ENCODE measurements around the gene ARHGAP29.
"Not testable (repeated sequence)": the region's sequence is repeated elsewhere in the genome, so short reads cannot be mapped to it uniquely, and the experiment has no call there.

DNA sequence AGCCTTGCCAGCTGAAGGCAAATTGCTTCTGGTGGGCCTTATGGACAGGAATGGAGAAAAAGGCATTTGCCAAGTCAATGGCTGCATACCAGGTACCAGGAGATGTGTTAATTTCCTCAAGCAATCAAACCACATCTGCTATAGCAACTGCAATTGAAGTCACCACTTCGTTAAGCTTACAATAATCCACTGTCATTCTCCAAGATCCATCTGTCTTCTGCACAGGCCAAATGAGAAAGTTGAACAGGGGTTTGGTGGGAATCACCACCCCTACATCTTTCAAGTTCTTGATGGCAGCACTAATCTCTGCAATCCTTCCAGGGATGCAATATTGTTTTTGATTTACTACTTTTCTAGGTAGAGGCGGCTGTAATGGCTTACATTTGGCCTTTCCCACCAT, 72.5 kb downstream of the ARHGAP29 start:
- TF ChIP-seq, protein P1, sequence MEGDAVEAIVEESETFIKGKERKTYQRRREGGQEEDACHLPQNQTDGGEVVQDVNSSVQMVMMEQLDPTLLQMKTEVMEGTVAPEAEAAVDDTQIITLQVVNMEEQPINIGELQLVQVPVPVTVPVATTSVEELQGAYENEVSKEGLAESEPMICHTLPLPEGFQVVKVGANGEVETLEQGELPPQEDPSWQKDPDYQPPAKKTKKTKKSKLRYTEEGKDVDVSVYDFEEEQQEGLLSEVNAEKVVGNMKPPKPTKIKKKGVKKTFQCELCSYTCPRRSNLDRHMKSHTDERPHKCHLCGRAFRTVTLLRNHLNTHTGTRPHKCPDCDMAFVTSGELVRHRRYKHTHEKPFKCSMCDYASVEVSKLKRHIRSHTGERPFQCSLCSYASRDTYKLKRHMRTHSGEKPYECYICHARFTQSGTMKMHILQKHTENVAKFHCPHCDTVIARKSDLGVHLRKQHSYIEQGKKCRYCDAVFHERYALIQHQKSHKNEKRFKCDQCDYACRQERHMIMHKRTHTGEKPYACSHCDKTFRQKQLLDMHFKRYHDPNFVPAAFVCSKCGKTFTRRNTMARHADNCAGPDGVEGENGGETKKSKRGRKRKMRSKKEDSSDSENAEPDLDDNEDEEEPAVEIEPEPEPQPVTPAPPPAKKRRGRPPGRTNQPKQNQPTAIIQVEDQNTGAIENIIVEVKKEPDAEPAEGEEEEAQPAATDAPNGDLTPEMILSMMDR (conservative IDR thresholded peaks at IDR 0.05) = not testable (repeated sequence)
- TF ChIP-seq ZFX (IDR thresholded peaks at IDR 0.05) = not testable (repeated sequence)

Data from C4-2B (cell line).